K562 (cell line): ENCODE results near the gene HOXA2. TPM values are rescaled to one million over a fixed set of nuclear protein-coding genes. Genes with fewer than 3 reads are reported as not detected.

Experiments used
- ATAC-seq: fragments of 200-7000 bp; cut with Tn5 transposase; 3 replicates; pipeline ENCODE4 v1.9.1; 2020; ENCODE audit warnings: moderate library complexity
- BruUV-seq: library from RNA; stranded (reverse); fragments of 400-500 nt; replicated peaks from 2 replicates; lab custom pipeline; 2021; lab: Mats Ljungman, UMichigan
- CTCF ChIA-PET: fragments of 300-600 bp; formaldehyde crosslinking; extraction: SDS; loops from one replicate; lab custom pipeline; 2021; ENCODE audit warnings: low intra/inter-chr PET ratio; lab: Yijun Ruan, JAX
- POLR2A ChIA-PET: fragments of 300-600, 350-650 bp; sonication (Branson Sonifier 250); formaldehyde crosslinking; extraction: SDS; loops from one replicate; lab custom pipeline; 2021; ENCODE audit warnings: antibody characterized with exemption, inconsistent platforms; lab: Yijun Ruan, JAX
- DNase-seq, 4 experiments: peaks; one replicate each; pipeline versions ENCODE4 v3.0.0 to v3.0.0-alpha.2; 2011 to 2018; ENCODE audit warnings: low spot score in 3 of 4, mixed read lengths in 3 of 4; ENCODE audit errors: extremely low read depth in 1 of 4
- FAIRE-seq: peaks from 2 replicates; lab custom pipeline; 2011; peaks lifted over from hg19 to GRCh38; lab: Jason Lieb, UNC
- H2AFZ ChIP-seq: 2 replicates; pipeline ENCODE4 v1.6.0; 2011; ENCODE audit warnings: low read depth, low read length, control low read depth, inconsistent platforms
- H3K27ac ChIP-seq: fragments of 200-600 bp; 3 replicates; pipeline ENCODE4 v1.8.0; 2011; ENCODE audit warnings: low read depth, mild to moderate bottlenecking, control low read depth, inconsistent platforms, low read length, moderate library complexity, mixed read lengths; ENCODE audit errors: extremely low read depth
- H3K27me3 ChIP-seq, 2 experiments: fragments of 300-600 bp in 1 of 2; 2 replicates in 1 of 2; 3 replicates in 1 of 2; pipeline versions ENCODE4 v1.6.0 to v1.8.0; 2011; ENCODE audit warnings: inconsistent platforms in 2 of 2, low read length in 2 of 2, mild to moderate bottlenecking in 1 of 2, mixed read lengths in 1 of 2, moderate library complexity in 1 of 2; ENCODE audit not compliant: control insufficient read depth in 2 of 2, insufficient read depth in 2 of 2
- H3K36me3 ChIP-seq: fragments of 300-600 bp; 3 replicates; pipeline ENCODE4 v1.8.0; 2011; ENCODE audit warnings: mild to moderate bottlenecking, low read length, inconsistent platforms; ENCODE audit not compliant: control insufficient read depth, insufficient read depth
- H3K4me1 ChIP-seq, 2 experiments: fragments of 200-600 bp in 1 of 2; replicated peaks in 1 of 2; 2 replicates in 1 of 2; 3 replicates in 1 of 2; pipeline versions ENCODE4 v1.5.1 to v1.8.0; 2011; ENCODE audit warnings: inconsistent platforms in 2 of 2, low read length in 2 of 2, mild to moderate bottlenecking in 1 of 2, mixed read lengths in 1 of 2, moderate library complexity in 1 of 2; ENCODE audit not compliant: control insufficient read depth in 2 of 2, insufficient read depth in 2 of 2
- H3K4me2 ChIP-seq: 2 replicates; pipeline ENCODE4 v1.6.1; 2011; ENCODE audit warnings: low read length, control low read depth, inconsistent platforms, mixed read lengths; ENCODE audit not compliant: insufficient read depth
- H3K4me3 ChIP-seq: fragments of 200-600 bp; sonication (generic), shearing (Covaris generic); 2 replicates; pipeline ENCODE4 v1.5.1; 2016; ENCODE audit warnings: control low read depth, inconsistent platforms
- H3K79me2 ChIP-seq: fragments of 200-600 bp; 3 replicates; pipeline ENCODE4 v1.8.0; 2011; ENCODE audit warnings: low read length, inconsistent platforms; ENCODE audit not compliant: control insufficient read depth, insufficient read depth
- H3K9ac ChIP-seq, 2 experiments: 2 replicates each; pipeline versions ENCODE4 v1.6.0 to v1.6.1; 2011; ENCODE audit warnings: low read depth in 2 of 2, low read length in 2 of 2, control low read depth in 1 of 2, inconsistent platforms in 1 of 2, mild to moderate bottlenecking in 1 of 2, mixed read lengths in 1 of 2; ENCODE audit not compliant: insufficient read depth in 1 of 2
- H3K9me1 ChIP-seq: one replicate; pipeline ENCODE4 v1.6.0; 2011; ENCODE audit warnings: inconsistent platforms, mild to moderate bottlenecking, low read length, moderate library complexity; ENCODE audit not compliant: control insufficient read depth, insufficient read depth
- H3K9me3 ChIP-seq: replicated peaks from 2 replicates; pipeline ENCODE4 v1.5.1; 2011; ENCODE audit warnings: low read depth, low read length, inconsistent platforms; ENCODE audit not compliant: control insufficient read depth, insufficient read depth
- H4K20me1 ChIP-seq: replicated peaks from 2 replicates; pipeline ENCODE4 v1.6.1; 2011; ENCODE audit warnings: low read length, inconsistent platforms, mixed read lengths; ENCODE audit not compliant: control insufficient read depth, insufficient read depth
- CGGBP1 ChIP-seq: fragments of 250-450 bp; sonication (Bioruptor Pico); IDR thresholded peaks from 2 replicates; pipeline ENCODE4 v1.9.0; 2021; ENCODE audit warnings: mild to moderate bottlenecking
- WGBS: fragments of 100-300 bp; shearing (Covaris generic); methylation state at CpG from one replicate; pipeline ENCODE4 v1.1.6; 2016; ENCODE audit warnings: low coverage, mixed read lengths; ENCODE audit not compliant: insufficient coverage; ENCODE audit errors: missing lambda C conversion rate; 5-methylcytosine and 5-hydroxymethylcytosine counted together
- in situ Hi-C: fragments of 300-500 bp; cut with MboI; formaldehyde crosslinking; loops from 4 replicates; pipeline ENCODE4 v1.15.0; 2018; ENCODE audit warnings: inconsistent platforms, mixed read lengths
- intact Hi-C: fragments of 100-400 bp; cut with micrococcal nuclease; formaldehyde crosslinking; loops from 2 replicates; pipeline ENCODE4 v1.14.2; 2022
- polyA plus RNA-seq, 8 experiments: library from polyadenylated mRNA; depleted of rRNA in 4 of 8; stranded (reverse) in 5 of 8; unstranded in 3 of 8; fragments of >200 nt; fragmentation: Nextera tagmentation in 2 of 8; fragmentation: Illumina TruSeq in 1 of 8; extraction: Ambion mirVana in 2 of 8; extraction: Trizol in 1 of 8; gene quantifications; 2 replicates each; pipeline versions ENCODE4 v1.2.1 to v1.2.3, GENCODE V29; 2011 to 2014; ENCODE audit warnings: inconsistent platforms in 1 of 8, missing spikeins in 1 of 8
- total RNA-seq, 7 experiments: library from RNA; depleted of rRNA in 6 of 7; stranded (reverse); fragments of >200 nt in 6 of 7; fragmentation: Illumina TruSeq in 2 of 7; extraction: Trizol in 2 of 7; gene quantifications; 2 replicates each; pipeline versions ENCODE4 v1.2.1 to v1.2.3, GENCODE V29; 2011 to 2021; ENCODE audit warnings: low replicate concordance in 1 of 7
- TF ChIP-seq, protein P1 (sequence below): sonication (generic); formaldehyde crosslinking; IDR thresholded peaks from 2 replicates; pipeline ENCODE4 v1.8.1; 2023; ENCODE audit warnings: mild to moderate bottlenecking, missing genetic modification reagents

Gene HOXA2
- total and polyA plus RNA-seq, 9 of the 15 experiments (the other 6 are each of a cell fraction or from before 2014, with no cell fraction given): 0.04 TPM; not detected in 8

DNA sequence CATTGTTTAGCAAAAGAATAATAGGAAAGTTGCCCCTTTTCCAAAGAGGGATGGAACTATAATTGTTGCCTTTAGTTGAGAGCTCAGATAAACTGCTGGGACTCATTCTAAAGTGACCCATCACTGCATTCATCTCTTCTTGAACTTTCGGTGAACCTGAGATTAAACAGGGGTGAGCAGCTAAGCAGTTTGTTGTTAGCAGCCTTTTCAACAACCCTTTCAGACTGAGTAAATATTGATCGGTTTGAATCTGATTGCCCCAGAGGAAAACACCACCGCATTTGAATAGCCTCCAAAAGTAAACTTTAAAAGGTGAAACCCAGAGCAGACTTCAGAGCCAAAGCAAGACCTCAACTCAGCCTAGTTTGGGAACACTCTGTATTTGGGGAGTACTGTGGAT, 11.4 kb downstream of the HOXA2 start:
- no peak for TF ChIP-seq CGGBP1 (CRISPR knock-in tag)
- TF ChIP-seq, protein P1, sequence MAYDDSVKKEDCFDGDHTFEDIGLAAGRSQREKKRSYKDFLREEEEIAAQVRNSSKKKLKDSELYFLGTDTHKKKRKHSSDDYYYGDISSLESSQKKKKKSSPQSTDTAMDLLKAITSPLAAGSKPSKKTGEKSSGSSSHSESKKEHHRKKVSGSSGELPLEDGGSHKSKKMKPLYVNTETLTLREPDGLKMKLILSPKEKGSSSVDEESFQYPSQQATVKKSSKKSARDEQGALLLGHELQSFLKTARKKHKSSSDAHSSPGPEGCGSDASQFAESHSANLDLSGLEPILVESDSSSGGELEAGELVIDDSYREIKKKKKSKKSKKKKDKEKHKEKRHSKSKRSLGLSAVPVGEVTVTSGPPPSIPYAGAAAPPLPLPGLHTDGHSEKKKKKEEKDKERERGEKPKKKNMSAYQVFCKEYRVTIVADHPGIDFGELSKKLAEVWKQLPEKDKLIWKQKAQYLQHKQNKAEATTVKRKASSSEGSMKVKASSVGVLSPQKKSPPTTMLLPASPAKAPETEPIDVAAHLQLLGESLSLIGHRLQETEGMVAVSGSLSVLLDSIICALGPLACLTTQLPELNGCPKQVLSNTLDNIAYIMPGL (CRISPR knock-in tag): no peak
- Histone ChIP-seq H3K9ac (no peak overlapping the region), H3K27ac (no peak overlapping the region), H3K27me3 (peaks cover 24 to 39% of the 10 kb centered on the region in 2 experiments), H2AFZ (no peak overlapping the region), H3K4me3 (no peak overlapping the region), H3K9me3 (no peaks in the 10 kb centered on the region), H3K4me2 (no peak overlapping the region), H3K79me2 (no peaks in the 10 kb centered on the region), H3K9me1 (no peaks in the 10 kb centered on the region), H3K4me1 (peaks cover 0 to 12% of the 10 kb centered on the region in 2 experiments; a peak in 2 of 5 replicates), H4K20me1 (no peaks in the 10 kb centered on the region), H3K36me3 (no peaks in the 10 kb centered on the region)
- ChIA-PET POLR2A (interaction anchor here (1.2 kb wide), 1 partner anchor 67 kb away, joined by 3 read pairs; no protein-coding TSS in a partner anchor), CTCF (no interaction called here)
- no TSS peak for BruUV-seq
- DNase-seq (no peak), FAIRE-seq (no peak), ATAC-seq (no peak)
- in situ Hi-C loops: no loop called here
- WGBS: 0% methylated on average over 3 of the region's 3 CpGs
- intact Hi-C loops: no loop called here
